ENCODE measurements around the gene ZNF365.
"Not testable (repeated sequence)": the region's sequence is repeated elsewhere in the genome, so short reads cannot be mapped to it uniquely, and the experiment has no call there.

ZNF365 gene

GRCh38 chr10:62373995-62374861 is at the start of gene ZNF365:
ZNF365 (plus strand) TSS chr10:62374369; CDS start chr10:62376194, 1,825 bp downstream.
- no peak for DNase-seq

GRCh38 chr10:62326176-62326575 is 48.0 kb upstream of the ZNF365 start:
- no peak for DNase-seq

GRCh38 chr10:62327885-62328284 is 46.3 kb upstream of the ZNF365 start:
- no peak for DNase-seq

GRCh38 chr10:62330213-62330612 is 44.0 kb upstream of the ZNF365 start:
- no peak for DNase-seq

- no peak for DNase-seq
Observed at GRCh38 chr10:62332406-62332805, 41.8 kb upstream of the ZNF365 start.

- DNase-seq = no peak
Observed at GRCh38 chr10:62333135-62333889, 40.9 kb upstream of the ZNF365 start.

- DNase-seq = no peak
Observed at GRCh38 chr10:62333988-62334682, 40.0 kb upstream of the ZNF365 start.

- no peak for DNase-seq
Observed at GRCh38 chr10:62335326-62335725, 38.8 kb upstream of the ZNF365 start.

GRCh38 chr10:62336404-62336803 is 37.8 kb upstream of the ZNF365 start:
- no peak for DNase-seq

GRCh38 chr10:62341419-62341818 is 32.8 kb upstream of the ZNF365 start:
- no peak for DNase-seq

- DNase-seq = no peak
Observed at GRCh38 chr10:62343000-62343399, 31.2 kb upstream of the ZNF365 start.

GRCh38 chr10:62348029-62348428 is 26.1 kb upstream of the ZNF365 start:
- no peak for DNase-seq

GRCh38 chr10:62352356-62352970 is 21.7 kb upstream of the ZNF365 start:
- DNase-seq = no peak

GRCh38 chr10:62354916-62355315 is 19.3 kb upstream of the ZNF365 start:
- DNase-seq = no peak

GRCh38 chr10:62356447-62356846 is 17.7 kb upstream of the ZNF365 start:
- no peak for DNase-seq

GRCh38 chr10:62358151-62358550 is 16.0 kb upstream of the ZNF365 start:
- not testable (repeated sequence) for DNase-seq

GRCh38 chr10:62373639-62373994 is 552 bp upstream of the ZNF365 start:
- DNase-seq = no peak

- no peak for DNase-seq
Observed at GRCh38 chr10:62374862-62375710, 917 bp downstream of the ZNF365 start.

- DNase-seq = no peak
Observed at GRCh38 chr10:62376071-62377025, 2.2 kb downstream of the ZNF365 start.

- DNase-seq = no peak
Observed at GRCh38 chr10:62377026-62377415, 2.9 kb downstream of the ZNF365 start.

GRCh38 chr10:62377966-62378365 is 3.8 kb downstream of the ZNF365 start:
- no peak for DNase-seq
